GM23338 (cell line): ENCODE data around the gene RHBDD1. TPM values are rescaled to one million over a fixed set of nuclear protein-coding genes. Genes with fewer than 3 reads are reported as not detected.

ENCODE experiments used
- ATAC-seq: fragments of 200-7000 bp; cut with Tn5 transposase; 3 replicates; pipeline ENCODE4 v1.9.1; 2020
- DNase-seq: peaks from one replicate; pipeline ENCODE4 v3.0.0-alpha.2; 2015; ENCODE audit warnings: low spot score
- H2AFZ ChIP-seq: fragments of 200-600 bp; sonication (generic); 2 replicates; pipeline ENCODE4 v1.8.0; 2016; ENCODE audit warnings: antibody characterized with exemption, mild to moderate bottlenecking, moderate library complexity
- H3F3A ChIP-seq: fragments of 200-600 bp; sonication (generic); replicated peaks from 2 replicates; pipeline ENCODE4 v1.8.0; 2017; ENCODE audit warnings: antibody characterized with exemption, mixed run types, low read depth
- H3K27ac ChIP-seq: fragments of 200-600 bp; sonication (generic); 2 replicates; pipeline ENCODE4 v1.6.1; 2016; ENCODE audit warnings: low read depth
- H3K27me3 ChIP-seq: fragments of 200-600 bp; sonication (generic); 2 replicates; pipeline ENCODE4 v1.8.0; 2016; ENCODE audit warnings: mild to moderate bottlenecking, mixed run types, moderate library complexity; ENCODE audit not compliant: insufficient read depth
- H3K36me3 ChIP-seq: fragments of 200-600 bp; sonication (generic); 2 replicates; pipeline ENCODE4 v1.8.0; 2016; ENCODE audit warnings: mild to moderate bottlenecking; ENCODE audit not compliant: insufficient read depth
- H3K4me1 ChIP-seq: fragments of 200-600 bp; sonication (generic); 2 replicates; pipeline ENCODE4 v1.8.0; 2016; ENCODE audit warnings: mild to moderate bottlenecking, moderate library complexity; ENCODE audit not compliant: insufficient read depth
- H3K4me2 ChIP-seq: fragments of 200-600 bp; sonication (generic); 2 replicates; pipeline ENCODE4 v1.7.1; 2017; ENCODE audit warnings: mixed run types
- H3K4me3 ChIP-seq: fragments of 200-600 bp; sonication (generic); 2 replicates; pipeline ENCODE4 v1.6.1; 2016; ENCODE audit warnings: mixed run types
- H3K79me2 ChIP-seq: fragments of 200-600 bp; sonication (generic); replicated peaks from 2 replicates; pipeline ENCODE4 v1.8.0; 2017; ENCODE audit warnings: mild to moderate bottlenecking; ENCODE audit not compliant: insufficient read depth
- H3K9me2 ChIP-seq: fragments of 200-600 bp; sonication (generic); 2 replicates; pipeline ENCODE4 v1.8.0; 2017; ENCODE audit not compliant: insufficient read depth
- H4K20me1 ChIP-seq: fragments of 200-600 bp; sonication (generic); replicated peaks from 2 replicates; pipeline ENCODE4 v1.8.0; 2017; ENCODE audit warnings: mild to moderate bottlenecking; ENCODE audit not compliant: insufficient read depth
- H3K27ac Mint-ChIP-seq: 2 replicates; pipeline ENCODE4 v1.8.0; 2020; ENCODE audit warnings: inconsistent platforms, mild to moderate bottlenecking, moderate library complexity, mixed read lengths
- H3K27me3 Mint-ChIP-seq: 3 replicates; pipeline ENCODE4 v1.8.0; 2022; ENCODE audit warnings: low read depth, mild to moderate bottlenecking, moderate library complexity, mixed read lengths, inconsistent platforms; ENCODE audit not compliant: insufficient read depth, poor library complexity
- H3K36me3 Mint-ChIP-seq: 3 replicates; pipeline ENCODE4 v1.8.0; 2021; ENCODE audit warnings: low read depth, mild to moderate bottlenecking, inconsistent platforms, moderate library complexity, mixed read lengths
- H3K4me1 Mint-ChIP-seq: 3 replicates; pipeline ENCODE4 v1.8.0; 2020; ENCODE audit warnings: mild to moderate bottlenecking, inconsistent platforms, mixed read lengths
- H3K4me3 Mint-ChIP-seq: 3 replicates; pipeline ENCODE4 v1.8.0; 2021; ENCODE audit warnings: moderate library complexity, mild to moderate bottlenecking, inconsistent platforms, mixed read lengths
- H3K9me3 Mint-ChIP-seq: 3 replicates; pipeline ENCODE4 v1.8.0; 2020; ENCODE audit warnings: moderate library complexity, mild to moderate bottlenecking, inconsistent platforms, mixed read lengths
- CTCF ChIP-seq, 2 experiments: fragments of 200-600 bp in 1 of 2; sonication (generic) in 1 of 2; conservative IDR thresholded peaks; 2 replicates each; pipeline versions ENCODE4 v1.5.1 to v1.6.1; 2016 to 2017; ENCODE audit warnings: antibody characterized with exemption in 2 of 2, low read depth in 2 of 2, mild to moderate bottlenecking in 2 of 2, moderate library complexity in 1 of 2
- JUNB ChIP-seq: IDR thresholded peaks from one replicate; pipeline ENCODE4 v1.6.1; 2016; ENCODE audit warnings: antibody characterized with exemption; ENCODE audit not compliant: unreplicated experiment
- NANOG ChIP-seq: IDR thresholded peaks from 2 replicates; pipeline ENCODE4 v1.6.1; 2016; ENCODE audit warnings: antibody characterized with exemption, borderline replicate concordance
- STAT1 ChIP-seq: IDR thresholded peaks from one replicate; pipeline ENCODE4 v1.6.1; 2016; ENCODE audit warnings: antibody characterized with exemption; ENCODE audit not compliant: unreplicated experiment
- ZNF114 ChIP-seq: fragments of 250-450 bp; sonication (Bioruptor Pico); IDR thresholded peaks from 2 replicates; pipeline ENCODE4 v1.5.0; 2020; ENCODE audit warnings: mild to moderate bottlenecking, moderate library complexity
- ZNF331 ChIP-seq: fragments of 250-450 bp; sonication (Bioruptor Pico); IDR thresholded peaks from 2 replicates; pipeline ENCODE4 v1.5.0; 2020; ENCODE audit warnings: low read depth, mild to moderate bottlenecking, moderate library complexity
- polyA plus RNA-seq: library from polyadenylated mRNA; unstranded; fragments of >200 nt; fragmentation: Nextera tagmentation; extraction: Ambion mirVana; gene quantifications from 2 replicates; pipeline ENCODE4 v1.2.1, GENCODE V29; 2016
- total RNA-seq: library from RNA; depleted of rRNA; stranded (reverse); fragments of >200 nt; shearing (Covaris generic); gene quantifications from 2 replicates; pipeline ENCODE4 v1.2.3, GENCODE V29; 2014
- TF ChIP-seq, protein P1 (sequence below): IDR thresholded peaks from 2 replicates; pipeline ENCODE4 v1.6.1; 2016; ENCODE audit warnings: antibody characterized with exemption
- TF ChIP-seq, protein P2 (sequence below): fragments of 250-450 bp; sonication (Bioruptor Pico); IDR thresholded peaks from 2 replicates; pipeline ENCODE4 v1.5.0; 2020; ENCODE audit warnings: mild to moderate bottlenecking, moderate library complexity
- TF ChIP-seq, protein P3 (sequence below): IDR thresholded peaks from one replicate; pipeline ENCODE4 v1.6.1; 2018; ENCODE audit warnings: antibody characterized with exemption; ENCODE audit not compliant: unreplicated experiment

Gene RHBDD1
- total and polyA plus RNA-seq, 2 experiments from 2014 or later: 7.3 to 13.0 TPM

GRCh38 chr2:226874749-226875148 is 38.9 kb downstream of the RHBDD1 start:
- H3K27me3 Mint-ChIP-seq: no peaks in the 10 kb centered on the region
- Histone ChIP-seq H3K79me2 (no peaks in the 10 kb centered on the region), H3K27me3 (no peaks in the 10 kb centered on the region), H3F3A (no peaks in the 10 kb centered on the region), H4K20me1 (no peaks in the 10 kb centered on the region), H3K4me3 (no peak overlapping the region), H3K9me2 (no peaks in the 10 kb centered on the region; the same call in 1 of the 2 replicates), H3K27ac (no peak overlapping the region), H3K4me2 (no peak overlapping the region), H3K4me1 (peaks cover 16% of the 10 kb centered on the region), H3K36me3 (no peaks in the 10 kb centered on the region), H2AFZ (no peak overlapping the region)
- no peaks in the 10 kb centered on the region for H3K36me3 Mint-ChIP-seq
- no peak overlapping the region for H3K4me3 Mint-ChIP-seq
- ATAC-seq (peak; percentile 25; the same call in 1 of the 3 replicates), DNase-seq (no peak)
- peak overlapping the region; percentile 28; the same call in 1 of the 2 replicates for H3K27ac Mint-ChIP-seq
- TF ChIP-seq, protein P1, sequence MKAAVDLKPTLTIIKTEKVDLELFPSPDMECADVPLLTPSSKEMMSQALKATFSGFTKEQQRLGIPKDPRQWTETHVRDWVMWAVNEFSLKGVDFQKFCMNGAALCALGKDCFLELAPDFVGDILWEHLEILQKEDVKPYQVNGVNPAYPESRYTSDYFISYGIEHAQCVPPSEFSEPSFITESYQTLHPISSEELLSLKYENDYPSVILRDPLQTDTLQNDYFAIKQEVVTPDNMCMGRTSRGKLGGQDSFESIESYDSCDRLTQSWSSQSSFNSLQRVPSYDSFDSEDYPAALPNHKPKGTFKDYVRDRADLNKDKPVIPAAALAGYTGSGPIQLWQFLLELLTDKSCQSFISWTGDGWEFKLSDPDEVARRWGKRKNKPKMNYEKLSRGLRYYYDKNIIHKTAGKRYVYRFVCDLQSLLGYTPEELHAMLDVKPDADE: no peak
- no peak for TF ChIP-seq STAT1
- TF ChIP-seq, protein P2, sequence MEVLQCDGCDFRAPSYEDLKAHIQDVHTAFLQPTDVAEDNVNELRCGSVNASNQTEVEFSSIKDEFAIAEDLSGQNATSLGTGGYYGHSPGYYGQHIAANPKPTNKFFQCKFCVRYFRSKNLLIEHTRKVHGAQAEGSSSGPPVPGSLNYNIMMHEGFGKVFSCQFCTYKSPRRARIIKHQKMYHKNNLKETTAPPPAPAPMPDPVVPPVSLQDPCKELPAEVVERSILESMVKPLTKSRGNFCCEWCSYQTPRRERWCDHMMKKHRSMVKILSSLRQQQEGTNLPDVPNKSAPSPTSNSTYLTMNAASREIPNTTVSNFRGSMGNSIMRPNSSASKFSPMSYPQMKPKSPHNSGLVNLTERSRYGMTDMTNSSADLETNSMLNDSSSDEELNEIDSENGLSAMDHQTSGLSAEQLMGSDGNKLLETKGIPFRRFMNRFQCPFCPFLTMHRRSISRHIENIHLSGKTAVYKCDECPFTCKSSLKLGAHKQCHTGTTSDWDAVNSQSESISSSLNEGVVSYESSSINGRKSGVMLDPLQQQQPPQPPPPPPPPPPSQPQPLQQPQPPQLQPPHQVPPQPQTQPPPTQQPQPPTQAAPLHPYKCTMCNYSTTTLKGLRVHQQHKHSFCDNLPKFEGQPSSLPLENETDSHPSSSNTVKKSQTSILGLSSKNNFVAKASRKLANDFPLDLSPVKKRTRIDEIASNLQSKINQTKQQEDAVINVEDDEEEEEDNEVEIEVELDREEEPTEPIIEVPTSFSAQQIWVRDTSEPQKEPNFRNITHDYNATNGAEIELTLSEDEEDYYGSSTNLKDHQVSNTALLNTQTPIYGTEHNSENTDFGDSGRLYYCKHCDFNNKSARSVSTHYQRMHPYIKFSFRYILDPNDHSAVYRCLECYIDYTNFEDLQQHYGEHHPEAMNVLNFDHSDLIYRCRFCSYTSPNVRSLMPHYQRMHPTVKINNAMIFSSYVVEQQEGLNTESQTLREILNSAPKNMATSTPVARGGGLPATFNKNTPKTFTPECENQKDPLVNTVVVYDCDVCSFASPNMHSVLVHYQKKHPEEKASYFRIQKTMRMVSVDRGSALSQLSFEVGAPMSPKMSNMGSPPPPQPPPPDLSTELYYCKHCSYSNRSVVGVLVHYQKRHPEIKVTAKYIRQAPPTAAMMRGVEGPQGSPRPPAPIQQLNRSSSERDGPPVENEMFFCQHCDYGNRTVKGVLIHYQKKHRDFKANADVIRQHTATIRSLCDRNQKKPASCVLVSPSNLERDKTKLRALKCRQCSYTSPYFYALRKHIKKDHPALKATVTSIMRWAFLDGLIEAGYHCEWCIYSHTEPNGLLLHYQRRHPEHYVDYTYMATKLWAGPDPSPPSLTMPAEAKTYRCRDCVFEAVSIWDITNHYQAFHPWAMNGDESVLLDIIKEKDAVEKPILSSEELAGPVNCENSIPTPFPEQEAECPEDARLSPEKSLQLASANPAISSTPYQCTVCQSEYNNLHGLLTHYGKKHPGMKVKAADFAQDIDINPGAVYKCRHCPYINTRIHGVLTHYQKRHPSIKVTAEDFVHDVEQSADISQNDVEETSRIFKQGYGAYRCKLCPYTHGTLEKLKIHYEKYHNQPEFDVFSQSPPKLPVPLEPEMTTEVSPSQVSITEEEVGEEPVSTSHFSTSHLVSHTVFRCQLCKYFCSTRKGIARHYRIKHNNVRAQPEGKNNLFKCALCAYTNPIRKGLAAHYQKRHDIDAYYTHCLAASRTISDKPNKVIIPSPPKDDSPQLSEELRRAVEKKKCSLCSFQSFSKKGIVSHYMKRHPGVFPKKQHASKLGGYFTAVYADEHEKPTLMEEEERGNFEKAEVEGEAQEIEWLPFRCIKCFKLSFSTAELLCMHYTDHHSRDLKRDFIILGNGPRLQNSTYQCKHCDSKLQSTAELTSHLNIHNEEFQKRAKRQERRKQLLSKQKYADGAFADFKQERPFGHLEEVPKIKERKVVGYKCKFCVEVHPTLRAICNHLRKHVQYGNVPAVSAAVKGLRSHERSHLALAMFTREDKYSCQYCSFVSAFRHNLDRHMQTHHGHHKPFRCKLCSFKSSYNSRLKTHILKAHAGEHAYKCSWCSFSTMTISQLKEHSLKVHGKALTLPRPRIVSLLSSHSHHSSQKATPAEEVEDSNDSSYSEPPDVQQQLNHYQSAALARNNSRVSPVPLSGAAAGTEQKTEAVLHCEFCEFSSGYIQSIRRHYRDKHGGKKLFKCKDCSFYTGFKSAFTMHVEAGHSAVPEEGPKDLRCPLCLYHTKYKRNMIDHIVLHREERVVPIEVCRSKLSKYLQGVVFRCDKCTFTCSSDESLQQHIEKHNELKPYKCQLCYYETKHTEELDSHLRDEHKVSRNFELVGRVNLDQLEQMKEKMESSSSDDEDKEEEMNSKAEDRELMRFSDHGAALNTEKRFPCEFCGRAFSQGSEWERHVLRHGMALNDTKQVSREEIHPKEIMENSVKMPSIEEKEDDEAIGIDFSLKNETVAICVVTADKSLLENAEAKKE (CRISPR knock-in tag): no peak
- TF ChIP-seq, protein P3, sequence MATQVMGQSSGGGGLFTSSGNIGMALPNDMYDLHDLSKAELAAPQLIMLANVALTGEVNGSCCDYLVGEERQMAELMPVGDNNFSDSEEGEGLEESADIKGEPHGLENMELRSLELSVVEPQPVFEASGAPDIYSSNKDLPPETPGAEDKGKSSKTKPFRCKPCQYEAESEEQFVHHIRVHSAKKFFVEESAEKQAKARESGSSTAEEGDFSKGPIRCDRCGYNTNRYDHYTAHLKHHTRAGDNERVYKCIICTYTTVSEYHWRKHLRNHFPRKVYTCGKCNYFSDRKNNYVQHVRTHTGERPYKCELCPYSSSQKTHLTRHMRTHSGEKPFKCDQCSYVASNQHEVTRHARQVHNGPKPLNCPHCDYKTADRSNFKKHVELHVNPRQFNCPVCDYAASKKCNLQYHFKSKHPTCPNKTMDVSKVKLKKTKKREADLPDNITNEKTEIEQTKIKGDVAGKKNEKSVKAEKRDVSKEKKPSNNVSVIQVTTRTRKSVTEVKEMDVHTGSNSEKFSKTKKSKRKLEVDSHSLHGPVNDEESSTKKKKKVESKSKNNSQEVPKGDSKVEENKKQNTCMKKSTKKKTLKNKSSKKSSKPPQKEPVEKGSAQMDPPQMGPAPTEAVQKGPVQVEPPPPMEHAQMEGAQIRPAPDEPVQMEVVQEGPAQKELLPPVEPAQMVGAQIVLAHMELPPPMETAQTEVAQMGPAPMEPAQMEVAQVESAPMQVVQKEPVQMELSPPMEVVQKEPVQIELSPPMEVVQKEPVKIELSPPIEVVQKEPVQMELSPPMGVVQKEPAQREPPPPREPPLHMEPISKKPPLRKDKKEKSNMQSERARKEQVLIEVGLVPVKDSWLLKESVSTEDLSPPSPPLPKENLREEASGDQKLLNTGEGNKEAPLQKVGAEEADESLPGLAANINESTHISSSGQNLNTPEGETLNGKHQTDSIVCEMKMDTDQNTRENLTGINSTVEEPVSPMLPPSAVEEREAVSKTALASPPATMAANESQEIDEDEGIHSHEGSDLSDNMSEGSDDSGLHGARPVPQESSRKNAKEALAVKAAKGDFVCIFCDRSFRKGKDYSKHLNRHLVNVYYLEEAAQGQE: no peak
- no peak for TF ChIP-seq ZNF331 (CRISPR knock-in tag)
- TF ChIP-seq JUNB: no peak
- no peak for TF ChIP-seq NANOG
- no peak for TF ChIP-seq CTCF (conservative IDR thresholded peaks at IDR 0.05; ENCODE audit: low read depth in 2 of 2)
- no peak for TF ChIP-seq ZNF114 (CRISPR knock-in tag)
- no peaks in the 10 kb centered on the region for H3K9me3 Mint-ChIP-seq
- peaks cover 11% of the 10 kb centered on the region for H3K4me1 Mint-ChIP-seq
